Activated CD4-positive, alpha-beta memory T cell treated with anti-CD3 and anti-CD28 coated beads for 36 hours (primary cell): ENCODE results near the gene LINS1. TPM values are rescaled to one million over a fixed set of nuclear protein-coding genes. Genes with fewer than 3 reads are reported as not detected.

Source experiments
- CTCF ChIA-PET: fragments of 350-600 bp; sonication (Branson Sonifier 250); formaldehyde crosslinking; loops from one replicate; lab custom pipeline; 2021; ENCODE audit warnings: antibody characterized with exemption, inconsistent platforms; lab: Charles Lee
- POLR2A ChIA-PET: fragments of 350-600 bp; sonication (Branson Sonifier 250); formaldehyde crosslinking; loops from one replicate; lab custom pipeline; 2021; ENCODE audit warnings: antibody characterized with exemption; lab: Charles Lee
- DNase-seq: peaks from one replicate; pipeline ENCODE4 v3.0.0-alpha.2; 2020
- H3K27ac Mint-ChIP-seq: one replicate; pipeline ENCODE4 v1.8.0; 2021; ENCODE audit warnings: mixed read lengths
- H3K27me3 Mint-ChIP-seq: one replicate; pipeline ENCODE4 v1.8.0; 2021; ENCODE audit warnings: mixed read lengths
- H3K36me3 Mint-ChIP-seq: one replicate; pipeline ENCODE4 v1.8.0; 2021; ENCODE audit warnings: mixed read lengths
- H3K4me1 Mint-ChIP-seq: one replicate; pipeline ENCODE4 v1.8.0; 2021; ENCODE audit warnings: low read depth, mixed read lengths
- H3K4me3 Mint-ChIP-seq: one replicate; pipeline ENCODE4 v1.8.0; 2021; ENCODE audit warnings: mild to moderate bottlenecking, mixed read lengths
- H3K9me3 Mint-ChIP-seq: one replicate; pipeline ENCODE4 v1.8.0; 2021; ENCODE audit warnings: mixed read lengths
- intact Hi-C: fragments of 100-400 bp; cut with micrococcal nuclease; formaldehyde crosslinking; loops from one replicate; pipeline ENCODE4 v1.15.1; 2023
- total RNA-seq, 2 experiments: library from RNA; stranded (reverse); gene quantifications; one replicate each; pipeline ENCODE4 v1.2.3, GENCODE V29; 2021

LINS1 gene
- total RNA-seq, 2 experiments from 2014 or later: 31.6 to 37.0 TPM

DNA sequence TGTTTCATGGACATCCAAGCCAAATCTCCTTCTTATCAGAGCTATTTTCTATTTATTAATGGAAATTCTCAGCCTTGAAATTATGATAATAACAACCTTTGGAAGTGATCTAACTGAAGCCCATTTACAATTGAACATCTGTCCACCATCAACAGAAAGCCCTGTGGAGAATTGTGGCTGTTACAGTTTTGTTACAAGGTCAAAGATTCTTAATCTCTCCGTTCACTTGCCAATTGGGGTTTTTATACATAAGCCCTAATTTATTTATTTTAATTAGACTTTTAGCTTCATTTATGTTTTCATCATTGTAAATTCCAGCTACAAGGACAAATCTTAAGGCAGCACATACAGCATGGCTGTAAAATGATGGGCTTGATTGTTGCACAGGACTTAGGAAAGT is 76.5 kb downstream of the LINS1 start:
- Mint-ChIP-seq H3K9me3 (peaks cover 4% of the 10 kb centered on the region), H3K27ac (no peak overlapping the region), H3K36me3 (no peaks in the 10 kb centered on the region), H3K27me3 (no peaks in the 10 kb centered on the region), H3K4me3 (no peak overlapping the region), H3K4me1 (peaks cover 19% of the 10 kb centered on the region)
- intact Hi-C loops: no loop called here
- POLR2A ChIA-PET: no interaction called here
- CTCF ChIA-PET: interaction anchor here (0.6 kb wide), 1 partner anchor 141 kb away, joined by 3 read pairs; no protein-coding TSS in a partner anchor
- no peak for DNase-seq

DNA sequence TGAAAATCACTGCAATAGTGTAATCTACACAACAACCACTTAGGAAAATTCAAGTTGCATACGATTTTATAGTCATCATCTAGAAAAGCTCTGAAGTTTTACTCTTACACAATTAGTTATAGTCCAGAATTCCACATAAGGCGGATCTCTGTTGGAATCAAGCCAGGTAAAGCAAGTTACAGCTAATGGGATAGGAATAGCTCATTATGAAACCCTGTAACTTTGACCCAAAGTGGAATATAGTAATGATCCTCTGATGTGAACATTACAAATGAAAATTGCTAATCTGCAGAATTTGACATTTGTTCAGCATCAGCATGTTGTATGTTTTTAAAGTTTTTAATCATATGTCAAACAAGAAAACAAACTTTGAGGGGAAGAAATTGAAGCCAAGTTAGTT is 77.7 kb downstream of the LINS1 start:
- Mint-ChIP-seq H3K27ac (no peak overlapping the region), H3K36me3 (no peaks in the 10 kb centered on the region), H3K4me3 (no peak overlapping the region), H3K4me1 (peaks cover 20% of the 10 kb centered on the region), H3K27me3 (no peaks in the 10 kb centered on the region), H3K9me3 (peaks cover 4% of the 10 kb centered on the region)
- CTCF ChIA-PET: no interaction called here
- DNase-seq: no peak
- POLR2A ChIA-PET: no interaction called here
- intact Hi-C loops: no loop called here

DNA sequence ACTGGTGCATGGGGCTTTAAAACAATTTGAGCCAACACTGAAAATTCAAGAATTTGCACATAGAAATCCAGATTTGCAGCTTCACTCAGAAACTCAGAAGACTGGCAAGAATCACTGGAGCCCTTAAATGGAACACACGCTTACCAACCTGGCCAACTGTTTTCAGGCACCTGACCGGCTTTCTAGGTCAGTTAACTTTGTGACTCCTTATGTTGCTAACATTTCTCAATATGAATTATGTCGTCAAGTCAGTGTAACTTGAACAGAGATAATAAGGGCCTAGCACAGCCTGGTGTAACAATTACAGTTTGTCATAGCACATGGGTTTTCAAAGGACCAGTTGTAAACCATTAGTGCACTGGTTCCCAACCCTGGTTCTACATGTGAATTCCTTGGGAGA is 80.1 kb downstream of the LINS1 start:
- CTCF ChIA-PET: no interaction called here

DNA sequence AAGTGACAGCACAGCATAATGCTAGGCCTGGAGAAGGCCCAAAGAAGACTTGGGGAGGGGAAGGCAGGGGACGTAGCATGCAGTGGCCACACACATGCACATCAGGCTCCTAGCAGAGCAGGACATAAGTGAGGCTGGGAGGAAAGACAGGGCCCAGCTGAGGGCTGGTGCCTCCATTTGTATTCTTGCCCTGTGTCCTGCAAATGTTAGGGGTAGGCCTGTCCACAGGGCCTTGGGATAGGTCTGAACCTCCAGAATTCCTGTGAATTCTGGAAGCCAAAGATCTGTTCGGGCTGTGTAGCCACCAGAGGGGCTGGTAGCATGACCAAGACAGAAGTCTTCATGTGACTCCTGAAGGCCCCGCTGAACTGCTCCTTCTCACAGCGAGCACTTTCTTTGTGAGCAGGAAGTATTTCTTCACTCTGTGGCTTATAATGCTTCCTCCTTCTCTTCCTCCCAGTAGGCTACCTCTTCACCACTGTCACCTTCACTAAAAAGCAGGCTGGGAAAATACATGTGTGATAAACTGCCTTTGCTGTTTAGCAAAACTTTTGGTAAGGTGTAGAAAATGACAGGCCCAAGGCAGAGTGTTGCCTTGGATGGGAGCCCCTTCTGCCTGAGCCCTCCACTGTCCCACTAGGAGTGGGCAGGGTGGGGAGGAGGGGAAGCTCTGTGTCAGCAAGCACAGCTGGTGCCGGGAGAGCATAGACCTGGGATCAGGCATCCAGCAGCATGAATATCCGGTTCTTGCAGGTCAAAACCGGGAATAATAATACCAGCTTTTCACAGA is 81.7 kb downstream of the LINS1 start:
- no peak overlapping the region for H3K27ac Mint-ChIP-seq
- no peak overlapping the region for H3K4me3 Mint-ChIP-seq
- H3K9me3 Mint-ChIP-seq: peaks cover 4% of the 10 kb centered on the region
- no peak for DNase-seq
- H3K36me3 Mint-ChIP-seq: no peaks in the 10 kb centered on the region
- ChIA-PET CTCF (interaction anchor here (1.1 kb wide), 1 partner anchor 52 kb away, joined by 3 read pairs; no protein-coding TSS in a partner anchor), POLR2A (no interaction called here)
- peaks cover 21% of the 10 kb centered on the region for H3K4me1 Mint-ChIP-seq
- intact Hi-C loops: no loop called here
- no peaks in the 10 kb centered on the region for H3K27me3 Mint-ChIP-seq

More for the DNA sequence above, 80.1 kb downstream of the LINS1 start:
- POLR2A ChIA-PET: no interaction called here
- intact Hi-C loops: no loop called here
- Mint-ChIP-seq H3K4me1 (peaks cover 19% of the 10 kb centered on the region), H3K27ac (no peak overlapping the region), H3K36me3 (no peaks in the 10 kb centered on the region), H3K27me3 (no peaks in the 10 kb centered on the region), H3K4me3 (no peak overlapping the region), H3K9me3 (peaks cover 4% of the 10 kb centered on the region)
- no peak for DNase-seq

DNA sequence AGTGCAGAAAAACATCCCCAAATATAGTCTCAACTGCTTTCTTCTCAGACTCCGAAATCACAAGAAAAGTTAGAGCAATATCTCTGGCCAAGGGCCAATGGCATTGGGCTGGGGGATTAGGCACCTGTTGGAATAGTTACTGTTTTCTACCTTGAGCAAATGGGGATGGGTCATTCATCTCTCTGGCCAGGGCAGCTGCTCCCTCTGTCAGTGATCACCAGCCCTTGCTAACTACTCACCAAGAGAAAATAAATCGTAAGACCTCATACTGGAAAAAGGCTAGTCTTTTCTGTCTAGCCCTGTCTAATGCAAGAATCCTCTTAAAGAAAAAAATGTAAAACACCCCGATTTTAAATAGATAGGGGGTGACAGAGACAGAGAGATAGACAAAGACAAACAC is 84.1 kb downstream of the LINS1 start:
- CTCF ChIA-PET: no interaction called here
- intact Hi-C loops: no loop called here

More for the DNA sequence above, 84.1 kb downstream of the LINS1 start:
- no peak overlapping the region for H3K27ac Mint-ChIP-seq
- no peak for DNase-seq
- peaks cover 21% of the 10 kb centered on the region for H3K4me1 Mint-ChIP-seq
- POLR2A ChIA-PET: no interaction called here
- peaks cover under 1% of the 10 kb centered on the region for H3K9me3 Mint-ChIP-seq
- H3K4me3 Mint-ChIP-seq: no peak overlapping the region
- no peaks in the 10 kb centered on the region for H3K27me3 Mint-ChIP-seq
- no peaks in the 10 kb centered on the region for H3K36me3 Mint-ChIP-seq

Other genes with a start within 250 kb of the LINS1 start
- gene CERS3, start 73.2 kb downstream of the LINS1 start, total RNA-seq: under 1 TPM; 0.19 to 0.31 TPM
- 10 to 100 TPM; 19.6 to 21.3 TPM for gene ASB7, start 405 bp upstream of the LINS1 start, total RNA-seq